ENCODE data around the gene NEBL.

GRCh38 chr10:20935931-20936330, 38.8 kb upstream of the NEBL start:
- TF ChIP-seq EZH2 (IDR thresholded peaks at IDR 0.05) (no peak), POLR2AphosphoS5 (IDR thresholded peaks at IDR 0.05; ENCODE audit: borderline replicate concordance, low read depth, low read length) (no peak)
